IPS-11a (cell line): ENCODE measurements around the gene OBI1.
A peak's percentile ranks its signal among the peaks of the same experiment; 100 is the strongest.
"Not testable (repeated sequence)": the region's sequence is repeated elsewhere in the genome, so short reads cannot be mapped to it uniquely, and the experiment has no call there.

Experiments
- H3K4me3 ChIP-seq: one replicate; pipeline ENCODE4 v1.5.1; 2013; ENCODE audit warnings: low read depth, low read length, control low read depth

The OBI1 gene

DNA sequence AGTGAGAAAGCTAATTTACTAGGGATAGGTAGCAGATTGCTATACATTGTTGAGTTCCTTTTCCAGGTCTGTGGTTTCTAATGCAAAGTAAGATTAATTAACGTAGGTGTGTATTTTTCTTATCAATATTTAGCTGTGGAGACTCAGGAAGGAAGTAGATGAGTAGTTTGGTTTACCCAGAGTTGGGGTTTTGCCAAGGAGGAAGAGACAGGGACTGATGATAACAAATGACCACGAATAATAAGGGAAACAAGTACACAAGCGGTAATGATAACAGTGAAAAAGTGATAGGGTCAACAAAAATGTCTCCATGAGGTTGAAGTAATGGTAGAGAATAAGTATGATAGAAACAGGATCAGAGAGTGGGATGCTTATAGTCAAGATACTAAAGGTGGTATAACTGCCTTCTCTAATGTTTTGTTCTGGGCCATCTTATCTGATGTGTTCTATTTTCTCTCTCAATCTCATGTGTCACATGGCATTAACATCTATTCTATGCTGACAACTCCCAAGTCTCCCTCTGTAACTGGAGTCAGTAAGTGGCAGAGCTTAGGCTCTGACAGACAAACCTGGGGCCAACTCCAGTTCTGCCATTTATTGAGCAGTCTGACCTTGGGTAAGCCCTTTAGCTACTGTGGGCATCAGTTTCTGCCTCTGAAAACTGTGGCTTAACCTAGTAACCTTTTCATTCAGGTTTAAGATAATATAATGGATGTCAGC, 8.8 kb downstream of the OBI1 start:
- H3K4me3 ChIP-seq, result no peak overlapping the region

DNA sequence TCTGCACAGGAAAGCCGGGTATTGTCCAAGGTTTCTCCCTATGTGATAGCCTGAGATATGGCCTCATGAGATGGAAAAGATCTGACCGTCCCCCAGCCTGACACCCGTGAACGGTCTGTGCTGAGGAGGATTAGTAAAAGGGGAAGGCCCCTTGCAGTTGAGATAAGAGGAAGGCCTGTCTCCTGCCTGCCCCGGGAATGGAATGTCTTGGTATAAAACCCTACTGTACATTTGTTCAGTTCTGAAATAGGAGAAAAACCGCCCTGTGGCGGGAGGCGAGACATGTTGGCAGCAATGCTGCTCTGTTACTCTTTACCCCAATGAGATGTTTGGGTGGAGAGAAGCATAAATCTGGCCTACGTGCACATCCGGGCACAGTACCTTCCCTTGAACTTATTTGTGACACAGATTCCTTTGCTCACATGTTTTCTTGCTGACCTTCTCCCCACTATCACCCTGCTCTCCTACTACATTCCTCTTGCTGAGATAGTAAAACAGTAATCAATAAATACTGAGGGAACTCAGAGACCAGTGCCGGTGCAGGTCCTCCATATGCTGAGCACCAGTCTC, 11.8 kb downstream of the OBI1 start:
- not testable (repeated sequence) for H3K4me3 ChIP-seq

DNA sequence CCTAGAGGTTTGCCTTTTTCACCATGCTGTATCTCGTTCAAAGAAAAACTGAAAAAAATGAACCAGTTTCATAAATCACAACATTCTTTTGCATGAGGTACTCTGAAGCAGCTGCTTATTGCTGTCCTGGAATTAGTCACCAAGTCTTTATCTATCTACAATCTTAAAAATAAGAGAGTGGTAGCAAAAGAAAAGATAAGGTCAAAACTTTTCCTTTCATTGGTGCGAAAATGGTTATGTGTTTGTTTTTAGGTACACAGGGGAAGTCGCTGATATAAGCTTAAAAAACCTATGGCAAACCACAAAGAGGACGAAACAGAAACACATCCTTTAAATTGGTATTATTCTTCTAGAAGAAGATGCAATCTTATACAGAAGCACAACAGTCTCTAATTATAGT, 20.7 kb downstream of the OBI1 start:
- no peak overlapping the region for H3K4me3 ChIP-seq

DNA sequence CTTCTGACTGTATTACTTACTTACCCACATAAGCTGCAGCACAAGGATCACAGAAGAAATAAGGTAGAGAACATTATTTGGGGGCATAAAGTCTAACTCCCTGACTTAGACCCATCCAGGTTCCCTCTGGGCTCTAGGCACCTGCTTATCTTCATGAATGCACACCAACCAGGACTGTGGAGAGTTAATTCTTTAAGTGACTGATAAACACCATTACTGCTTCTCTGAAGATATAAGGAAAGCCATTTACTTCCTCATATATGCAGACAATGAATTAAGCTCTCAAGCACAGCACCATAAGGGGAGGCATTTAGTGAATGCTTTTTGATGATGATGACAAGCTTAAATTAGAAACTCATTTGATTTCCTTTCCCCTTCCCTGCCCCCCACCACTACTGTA, 22.5 kb downstream of the OBI1 start:
- H3K4me3 ChIP-seq, result no peak overlapping the region

DNA sequence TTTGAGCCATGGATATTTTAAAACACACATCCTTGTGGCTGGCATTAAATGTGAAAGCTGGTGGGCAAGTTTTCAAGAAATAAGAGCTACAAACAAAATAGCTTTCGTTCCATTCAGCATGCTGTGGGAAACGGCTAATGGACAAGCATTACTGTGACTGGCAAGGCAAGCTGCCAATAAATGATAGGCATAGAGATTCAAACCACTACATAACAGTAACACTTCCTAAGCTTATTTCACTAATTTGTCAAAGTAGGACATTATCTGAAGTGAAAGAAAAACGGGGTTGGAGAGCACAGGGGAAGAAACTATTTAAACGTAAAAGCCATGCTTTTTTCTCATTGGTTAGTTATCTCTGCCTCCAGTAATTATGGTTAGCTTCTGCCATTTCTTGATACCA, 26.0 kb downstream of the OBI1 start:
- H3K4me3 ChIP-seq, result no peak overlapping the region

DNA sequence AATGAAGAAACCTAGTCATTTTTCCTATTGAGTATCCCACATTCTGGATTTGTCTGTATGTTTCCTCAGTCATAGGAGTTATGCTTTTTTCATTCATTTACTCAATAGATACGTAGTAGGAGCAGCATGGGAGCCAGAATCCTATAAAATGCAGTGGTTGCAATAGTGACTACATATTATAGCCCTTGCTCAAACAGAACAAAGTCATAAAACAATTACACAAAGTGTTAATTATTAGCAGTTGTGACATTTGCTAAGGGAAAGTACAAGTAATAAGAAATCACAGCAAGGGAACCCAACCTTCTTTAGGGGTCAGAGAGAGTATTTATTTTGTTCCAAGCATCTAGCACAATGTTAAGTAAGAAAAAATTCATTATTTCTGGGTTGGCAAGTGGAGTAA, 27.9 kb downstream of the OBI1 start:
- H3K4me3 ChIP-seq, result no peak overlapping the region

DNA sequence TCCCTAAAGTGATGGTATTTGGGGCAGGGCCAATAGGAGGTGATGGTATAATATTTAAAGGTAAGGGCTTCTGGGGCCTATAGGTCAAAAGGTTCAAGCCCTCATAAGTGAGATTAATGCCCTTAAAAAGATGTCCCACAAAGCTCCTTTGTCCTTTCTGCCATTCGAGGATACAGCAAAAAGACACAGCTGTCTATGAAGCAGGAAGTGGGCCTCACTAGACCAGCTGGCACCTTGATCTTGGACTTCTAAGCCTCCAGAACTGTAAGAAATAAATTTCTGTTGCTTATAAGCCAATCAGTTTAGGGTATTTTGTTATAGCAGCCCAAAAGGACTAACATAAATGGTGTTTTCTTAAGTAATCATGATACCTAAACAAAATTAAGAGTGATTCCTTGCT, 28.4 kb downstream of the OBI1 start:
- no peak overlapping the region for H3K4me3 ChIP-seq

DNA sequence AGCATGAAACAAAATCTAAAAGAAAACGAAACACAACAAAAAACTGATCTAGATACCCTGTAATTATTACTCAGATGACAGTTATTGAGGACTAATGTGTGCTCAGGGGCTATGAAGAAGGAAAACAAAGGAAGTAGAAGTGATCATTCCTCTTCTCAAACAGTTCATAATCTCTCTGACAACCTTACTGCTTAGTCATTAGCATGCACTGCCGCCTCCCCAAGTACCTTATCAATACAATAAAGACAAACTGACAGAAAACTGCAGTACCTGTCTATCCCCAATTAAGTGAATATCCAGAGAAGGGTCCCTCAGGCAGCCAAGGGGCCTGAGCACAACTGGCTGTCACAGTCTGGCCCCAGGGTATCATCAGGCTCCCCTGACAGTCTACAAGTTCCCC, 33.6 kb downstream of the OBI1 start:
- no peak overlapping the region for H3K4me3 ChIP-seq

DNA sequence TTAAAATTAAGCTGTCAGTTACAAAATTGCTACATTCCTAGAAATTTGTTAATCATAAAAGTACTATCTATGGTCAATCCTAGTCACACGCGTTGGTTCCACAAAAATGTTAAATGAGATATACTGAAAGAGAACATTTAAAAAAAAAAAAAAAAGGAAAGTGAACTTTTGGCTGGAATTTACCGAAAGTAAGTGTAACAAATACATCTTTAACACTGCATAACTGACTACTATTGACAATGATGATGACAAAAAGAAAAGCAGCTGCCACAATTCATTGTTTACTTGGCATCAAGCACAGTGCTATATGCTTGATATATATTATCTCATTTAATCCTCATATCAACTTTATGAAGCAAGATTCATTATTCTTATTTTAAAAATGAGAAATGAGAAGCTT, 35.8 kb downstream of the OBI1 start:
- no peak overlapping the region for H3K4me3 ChIP-seq

DNA sequence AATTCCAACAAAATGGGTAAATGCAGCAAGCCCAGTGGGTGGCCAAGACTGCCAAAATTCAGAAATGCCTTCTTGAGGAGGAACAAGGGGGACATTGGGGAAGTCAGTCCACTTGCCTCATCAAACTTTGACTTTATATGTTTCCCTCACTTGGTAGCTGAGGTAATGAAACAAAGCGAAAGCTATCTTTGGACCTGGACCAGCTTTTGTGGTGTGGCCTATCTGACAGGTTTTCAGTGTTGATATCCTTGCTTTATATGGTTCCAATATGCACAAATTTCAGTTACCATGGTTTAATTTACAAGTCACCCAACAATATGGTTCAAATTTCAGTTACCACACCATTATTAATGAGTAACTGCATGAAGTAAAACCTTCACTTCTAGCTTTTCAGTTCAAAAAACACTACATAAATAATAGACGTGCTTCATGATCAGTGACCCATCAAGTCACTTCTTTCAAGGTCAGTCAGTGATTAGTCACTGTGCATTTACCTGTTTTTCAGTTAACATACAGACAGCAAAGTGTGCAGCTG, 38.0 kb downstream of the OBI1 start:
- H3K4me3 ChIP-seq, result no peak overlapping the region

DNA sequence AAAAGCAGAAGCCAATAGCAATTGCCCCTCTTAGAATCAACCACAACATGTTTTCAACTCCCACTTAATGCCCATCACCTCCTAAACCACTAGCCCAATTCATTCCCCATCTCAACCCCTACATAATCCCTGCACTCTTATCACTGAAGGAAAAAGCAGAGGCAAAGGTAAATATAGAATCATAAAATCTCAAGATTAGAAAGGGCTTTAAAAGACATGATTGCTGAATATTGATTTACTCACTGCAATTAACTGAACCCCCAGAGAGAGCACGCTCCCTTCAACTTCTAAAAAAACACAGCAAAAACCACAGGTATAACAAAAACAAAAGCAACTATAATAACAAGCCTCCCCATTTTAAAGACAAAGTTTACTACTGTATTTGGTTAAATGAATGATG, 40.5 kb downstream of the OBI1 start:
- no peak overlapping the region for H3K4me3 ChIP-seq

DNA sequence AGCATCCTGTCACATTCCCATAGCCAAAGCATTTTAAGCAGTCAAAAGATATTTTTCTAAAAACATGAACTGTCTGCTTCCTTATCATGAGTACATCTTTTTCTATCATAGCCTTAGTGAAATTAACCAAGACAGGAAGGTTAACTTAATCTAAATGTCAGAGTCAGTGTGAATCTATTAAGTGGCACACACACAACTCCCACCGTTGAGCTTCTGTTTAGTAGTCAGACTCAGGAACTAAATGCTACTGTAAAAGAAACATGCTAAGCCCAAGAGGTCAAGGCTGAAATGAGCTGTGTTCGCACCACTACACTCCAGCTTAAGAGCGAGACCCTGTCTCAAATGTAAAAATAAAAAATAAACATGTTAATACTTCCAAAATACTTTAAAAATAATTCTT, 47.9 kb downstream of the OBI1 start:
- no peak overlapping the region for H3K4me3 ChIP-seq

DNA sequence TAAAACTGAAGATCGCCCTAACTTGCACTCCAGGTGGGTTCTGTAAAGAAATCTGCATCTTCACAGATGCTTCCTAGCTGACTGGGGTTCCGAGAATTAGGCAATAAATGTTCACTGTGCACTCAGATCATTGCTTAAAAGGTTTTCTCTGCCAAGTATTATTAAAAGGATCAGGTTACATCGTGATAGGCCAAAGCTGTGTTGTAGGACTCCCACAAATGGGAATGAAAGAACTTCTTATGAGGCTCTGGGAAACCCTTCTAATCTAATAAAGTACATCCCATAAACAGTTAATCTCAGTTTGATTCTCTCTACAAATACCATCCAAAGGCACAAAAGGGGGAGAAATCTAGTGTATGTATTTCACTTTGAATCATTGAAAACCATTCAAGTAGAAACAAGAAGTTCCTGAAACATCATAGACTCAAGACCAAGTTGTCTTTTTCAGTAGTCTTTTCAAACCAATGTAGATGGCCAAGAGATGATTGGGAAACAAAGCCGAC, 48.5 kb downstream of the OBI1 start:
- H3K4me3 ChIP-seq, result no peak overlapping the region

DNA sequence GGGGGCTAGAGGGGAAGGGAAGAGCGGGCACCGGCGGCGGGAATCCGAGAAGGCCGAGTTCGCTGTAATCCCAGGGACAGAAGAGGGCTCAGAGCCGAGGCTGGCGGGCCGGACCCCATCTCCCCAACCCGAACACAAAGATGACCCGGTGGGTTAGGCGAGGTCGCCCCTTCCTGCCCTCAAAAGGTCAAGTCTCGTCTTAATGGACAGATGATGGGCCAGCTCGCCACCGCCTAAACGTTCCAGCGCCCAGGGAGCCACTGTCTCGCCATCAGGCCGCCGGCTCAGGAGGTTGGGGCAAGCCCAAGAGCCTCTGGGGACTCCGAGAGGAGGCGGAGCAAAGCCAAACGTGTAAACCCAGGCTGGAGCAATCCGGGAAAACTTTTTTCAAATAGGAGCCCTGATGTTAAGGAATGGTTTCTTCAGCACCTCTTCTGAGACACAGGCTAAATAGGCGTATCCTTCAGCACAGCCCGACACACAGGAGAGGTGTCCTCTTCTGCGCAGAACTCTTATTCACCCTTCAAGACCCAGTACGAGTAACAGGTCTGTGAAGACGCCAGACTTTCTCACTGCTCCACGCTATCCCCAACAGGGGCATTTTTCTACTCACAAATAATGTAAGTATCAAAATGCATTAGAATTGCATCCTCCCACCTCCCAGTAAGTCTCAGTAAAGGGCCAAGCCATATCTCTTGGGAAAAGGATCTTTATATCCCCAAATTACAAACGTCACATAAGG, 49.3 kb downstream of the OBI1 start:
- peak overlapping the region; percentile 57 for H3K4me3 ChIP-seq

DNA sequence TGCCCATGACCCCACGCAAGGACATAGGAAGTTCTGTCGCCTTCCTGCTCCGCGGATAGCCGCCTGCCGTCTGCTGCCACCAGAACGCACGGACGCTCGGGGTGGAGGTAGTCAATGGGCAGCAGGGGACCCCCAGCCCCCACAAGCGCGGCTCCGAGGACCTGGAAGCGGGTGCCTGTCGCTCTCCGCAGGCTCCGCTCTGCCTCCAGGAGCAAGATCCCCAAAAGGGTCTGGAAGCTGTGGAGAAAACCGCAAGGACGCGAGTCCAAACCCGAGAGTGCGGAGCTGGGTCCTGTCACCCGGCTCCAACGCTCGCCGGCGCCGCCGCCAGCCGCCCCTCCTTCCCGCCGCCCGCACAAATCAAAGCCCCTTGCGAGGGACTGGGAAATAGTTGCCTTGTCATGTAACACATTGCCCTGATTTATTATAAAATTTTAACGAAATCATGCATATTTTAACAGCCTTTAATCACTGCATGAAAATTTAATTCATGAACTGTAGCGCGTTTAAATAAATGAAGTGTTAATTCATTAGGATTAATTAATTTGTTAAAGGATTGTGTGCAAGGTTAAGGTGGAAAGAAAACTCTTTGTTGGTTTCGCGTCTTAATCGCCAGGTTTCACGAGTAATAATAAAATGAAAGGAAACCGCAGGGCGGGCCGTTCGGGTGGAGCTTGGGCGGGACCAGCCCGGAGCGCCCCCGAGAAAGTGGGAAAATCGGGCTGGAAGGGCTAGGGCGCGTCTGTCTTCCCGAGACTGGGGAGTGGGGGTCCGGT, 50.1 kb downstream of the OBI1 start:
- peak overlapping the region; percentile 57 for H3K4me3 ChIP-seq

DNA sequence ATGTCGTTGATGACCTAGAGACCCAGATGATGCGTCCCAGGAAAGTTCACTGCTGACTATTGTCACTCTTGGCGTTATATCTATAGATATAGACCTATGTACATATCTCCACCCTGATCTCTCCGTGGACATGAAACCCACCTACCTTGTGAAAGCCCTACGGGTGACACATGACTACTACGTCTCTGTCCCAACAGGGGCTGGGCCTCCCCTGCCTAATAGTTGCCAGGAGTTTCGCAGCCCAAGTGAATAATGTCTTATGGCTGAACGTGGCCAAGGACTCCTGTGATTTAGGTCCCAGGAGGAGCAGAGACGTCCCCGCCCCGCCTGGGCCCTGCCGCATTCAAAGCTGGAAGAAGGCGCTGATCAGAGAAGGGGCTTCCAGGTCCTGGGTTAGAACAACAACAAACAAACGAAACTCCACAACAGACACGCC, 50.7 kb downstream of the OBI1 start:
- H3K4me3 ChIP-seq, result peak overlapping the region; percentile 21

DNA sequence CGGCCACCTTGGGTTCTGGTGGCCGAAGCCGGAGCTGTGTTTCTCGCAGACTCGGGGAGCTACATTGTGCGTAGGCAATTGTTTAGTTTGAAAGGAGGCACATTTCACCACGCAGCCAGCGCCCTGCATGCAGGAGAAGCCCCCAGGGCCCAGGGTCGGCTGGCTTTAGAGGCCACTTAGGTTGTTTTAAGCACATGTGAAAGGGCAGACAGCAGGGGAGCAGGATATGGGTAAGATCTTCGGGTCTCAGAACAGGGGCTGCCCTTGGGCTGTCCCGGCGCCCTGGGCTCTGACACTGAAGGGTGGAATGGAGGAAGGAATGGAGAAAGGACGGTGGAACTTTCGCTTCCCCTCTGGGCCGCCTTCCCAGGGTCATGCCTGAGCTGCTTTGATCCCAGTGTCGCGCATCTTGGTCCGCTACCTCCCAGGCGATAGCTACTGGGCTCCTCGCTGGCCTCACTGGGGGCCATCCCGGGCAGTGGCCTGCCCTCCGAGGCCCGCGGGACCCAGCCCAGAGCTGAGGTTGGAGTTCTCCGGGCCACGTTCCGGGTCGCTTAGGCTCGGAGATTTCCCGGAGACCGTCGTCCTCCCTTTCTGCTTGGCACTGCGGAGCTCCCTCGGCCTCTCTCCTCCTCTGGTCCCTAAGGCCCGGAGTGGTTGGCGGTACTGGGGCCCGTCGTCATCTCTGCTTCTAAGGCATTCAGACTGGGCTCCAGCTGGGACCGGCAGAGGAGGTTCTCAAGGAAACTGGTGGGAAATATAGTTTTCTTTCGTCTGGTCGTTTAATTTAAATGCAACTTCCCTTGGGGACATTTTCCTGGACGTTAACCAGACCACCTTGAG, 51.3 kb downstream of the OBI1 start:
- H3K4me3 ChIP-seq, result peak overlapping the region; percentile 9

DNA sequence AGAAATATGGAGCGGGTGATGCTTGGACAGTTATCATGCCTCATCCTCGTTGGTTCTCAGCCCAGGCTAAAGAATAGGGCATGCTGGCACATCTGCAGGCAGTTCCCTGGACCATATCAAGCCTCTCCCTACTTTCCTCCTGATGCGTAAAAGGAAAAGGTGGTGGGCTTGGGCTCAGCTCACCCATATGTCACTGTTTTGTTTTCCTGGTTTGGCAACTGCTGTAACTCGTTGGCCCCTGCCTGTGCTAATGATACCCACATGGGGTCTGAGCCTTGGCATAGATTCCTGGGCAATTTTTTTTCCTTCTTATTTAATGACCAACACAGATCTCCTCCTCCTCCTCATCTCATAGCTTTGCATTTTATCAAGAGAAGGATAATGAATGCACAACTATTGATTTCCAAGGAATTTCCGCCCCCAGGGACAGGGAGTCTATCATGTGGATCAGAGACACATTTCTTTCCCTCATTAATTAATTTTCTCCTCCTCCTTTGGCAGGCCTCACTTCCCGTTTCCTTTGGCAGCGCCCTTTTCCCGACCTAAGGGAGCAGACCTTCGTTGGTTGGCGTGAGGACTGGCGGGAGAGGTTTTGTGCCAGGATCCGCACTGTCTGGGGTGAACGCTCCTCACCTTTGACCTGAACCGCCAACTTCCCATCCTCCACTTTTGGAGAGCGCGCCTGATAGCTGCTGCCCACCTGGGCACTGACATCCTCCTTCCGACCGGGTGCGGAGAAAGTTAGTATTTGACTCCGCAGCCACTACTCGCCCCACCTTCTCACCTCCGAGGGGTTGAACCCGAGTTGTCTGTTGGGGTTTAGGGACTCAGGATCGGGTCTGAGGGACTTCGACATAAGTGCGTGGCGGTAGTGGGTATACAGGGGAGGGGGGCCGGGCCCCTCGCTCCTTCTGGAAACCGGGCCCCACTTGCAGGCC, 52.2 kb downstream of the OBI1 start:
- no peak overlapping the region for H3K4me3 ChIP-seq
